Liver (tissue), 9 donors: ENCODE measurements around the gene STMP1. TPM values are rescaled to one million over a fixed set of nuclear protein-coding genes. Genes with fewer than 3 reads are reported as not detected.

Experiments
- DNase-seq: peaks from one replicate; pipeline ENCODE4 v3.0.0-alpha.2; 2017; ENCODE audit warnings: low spot score
- H3K27ac ChIP-seq, 2 donors: one replicate each; pipeline ENCODE4 v1.7.0; 2013; ENCODE audit warnings: inconsistent platforms in 2 of 2, low read length in 2 of 2, control low read depth in 1 of 2, low read depth in 1 of 2, mild to moderate bottlenecking in 1 of 2
- H3K27me3 ChIP-seq, 4 donors: one replicate each; pipeline versions ENCODE4 v1.6.1 to v1.7.0; 2013; ENCODE audit warnings: low read length in 3 of 4, inconsistent platforms in 1 of 4, mild to moderate bottlenecking in 1 of 4, moderate library complexity in 1 of 4; ENCODE audit not compliant: control insufficient read depth in 4 of 4, insufficient read depth in 4 of 4
- H3K36me3 ChIP-seq, 4 donors: one replicate each; pipeline versions ENCODE4 v1.6.1 to v1.7.0; 2013; ENCODE audit warnings: low read length in 3 of 4, mild to moderate bottlenecking in 3 of 4, low read depth in 1 of 4, moderate library complexity in 1 of 4; ENCODE audit not compliant: control insufficient read depth in 4 of 4, insufficient read depth in 3 of 4
- H3K4me1 ChIP-seq, 4 donors: one replicate each; pipeline versions ENCODE4 v1.6.1 to v1.7.0; 2013; ENCODE audit warnings: low read length in 3 of 4, mild to moderate bottlenecking in 3 of 4, moderate library complexity in 1 of 4; ENCODE audit not compliant: control insufficient read depth in 4 of 4, insufficient read depth in 4 of 4
- H3K4me3 ChIP-seq, 3 donors: one replicate each; pipeline versions ENCODE4 v1.6.1 to v1.7.0; 2013; ENCODE audit warnings: low read length in 3 of 3, control low read depth in 1 of 3, low read depth in 1 of 3, mild to moderate bottlenecking in 1 of 3
- H3K9ac ChIP-seq, 2 donors: one replicate each; pipeline ENCODE4 v1.7.0; 2013; ENCODE audit warnings: low read length in 2 of 2, mild to moderate bottlenecking in 2 of 2, moderate library complexity in 2 of 2, control low read depth in 1 of 2, low read depth in 1 of 2
- H3K9me3 ChIP-seq, 4 donors: one replicate each; pipeline versions ENCODE4 v1.6.1 to v1.7.0; 2013; ENCODE audit warnings: low read length in 3 of 4; ENCODE audit not compliant: control insufficient read depth in 4 of 4
- EGR1 ChIP-seq, 2 donors: IDR thresholded peaks; 2 replicates each; pipeline ENCODE4 v1.6.1; 2016 to 2018; ENCODE audit warnings: antibody characterized with exemption in 2 of 2, low read depth in 2 of 2
- FOXA1 ChIP-seq: IDR thresholded peaks from 2 replicates; pipeline ENCODE4 v1.6.1; 2016; ENCODE audit warnings: antibody characterized with exemption
- FOXA2 ChIP-seq: IDR thresholded peaks from 2 replicates; pipeline ENCODE4 v1.6.1; 2016; ENCODE audit warnings: antibody characterized with exemption
- HNF4G ChIP-seq: IDR thresholded peaks from 2 replicates; pipeline ENCODE4 v1.6.1; 2016; ENCODE audit warnings: antibody characterized with exemption
- JUND ChIP-seq, 2 donors: IDR thresholded peaks; 2 replicates each; pipeline ENCODE4 v1.6.1; 2016; ENCODE audit warnings: antibody characterized with exemption in 2 of 2
- NR2F2 ChIP-seq: IDR thresholded peaks from 2 replicates; pipeline ENCODE4 v1.6.1; 2016; ENCODE audit warnings: antibody characterized with exemption
- SP1 ChIP-seq: IDR thresholded peaks from 2 replicates; pipeline ENCODE4 v1.6.1; 2018; ENCODE audit warnings: antibody characterized with exemption, mild to moderate bottlenecking
- YY1 ChIP-seq: IDR thresholded peaks from 2 replicates; pipeline ENCODE4 v1.6.1; 2016; ENCODE audit warnings: antibody characterized with exemption, mild to moderate bottlenecking
- WGBS: extraction: QIAGEN DNeasy Blood & Tissue Kit; methylation state at CpG from one replicate; pipeline ENCODE4 v1.1.7; 2013; 5-methylcytosine and 5-hydroxymethylcytosine counted together
- polyA plus RNA-seq, 2 donors: library from polyadenylated mRNA; stranded (reverse) in 1 of 2; unstranded in 1 of 2; fragments of 200-250 nt in 1 of 2; fragments of >200 nt in 1 of 2; fragmentation: Nextera tagmentation in 1 of 2; extraction: Ambion mirVana in 1 of 2; gene quantifications; one replicate each; pipeline versions ENCODE4 v1.2.1 to v1.2.3, GENCODE V29; 2013 to 2015
- total RNA-seq, 2 donors: library from RNA; depleted of rRNA; stranded (reverse); fragments of >200 nt; gene quantifications; one replicate each; pipeline ENCODE4 v1.2.3, GENCODE V29; 2014
- TF ChIP-seq, protein P1 (sequence below): IDR thresholded peaks from 2 replicates; pipeline ENCODE4 v1.6.1; 2016; ENCODE audit warnings: antibody characterized with exemption
- TF ChIP-seq, protein P2 (sequence below): IDR thresholded peaks from 2 replicates; pipeline ENCODE4 v1.6.1; 2016; ENCODE audit warnings: antibody characterized with exemption, mild to moderate bottlenecking
- TF ChIP-seq, protein P3 (sequence below): IDR thresholded peaks from 2 replicates; pipeline ENCODE4 v1.6.1; 2016; ENCODE audit warnings: antibody characterized with exemption
- TF ChIP-seq, protein P4 (sequence below): IDR thresholded peaks from 2 replicates; pipeline ENCODE4 v1.6.1; 2016; ENCODE audit warnings: antibody characterized with exemption
- donor health status: healthy.
- donor health status: healthy.
- donor health status: healthy.
- donor health status: healthy.
- donor health status: healthy.

STMP1 gene
- total and polyA plus RNA-seq, 4 donors, result 6.8 to 30.7 (median 13.8) TPM

DNA sequence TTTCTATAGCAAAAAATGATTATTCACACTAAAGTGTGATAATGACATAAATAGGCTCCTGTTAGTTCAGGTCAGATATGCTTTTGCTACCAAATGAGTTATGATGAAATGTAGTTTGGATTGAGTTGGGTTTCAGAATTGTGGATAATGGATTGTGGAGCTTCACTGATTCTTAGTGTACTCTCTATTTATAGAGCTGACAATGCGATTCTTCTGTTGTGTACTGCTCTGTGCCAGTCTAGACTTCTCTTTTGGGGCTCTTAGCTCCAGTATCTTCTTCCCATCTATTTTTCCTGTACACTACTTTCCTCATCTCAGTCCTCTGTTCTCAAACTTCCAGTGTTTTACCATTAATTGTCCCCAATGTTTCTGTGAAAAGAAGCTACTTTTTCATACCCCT, 7.5 kb downstream of the STMP1 start:
- no peak overlapping the region for H3K9ac ChIP-seq
- no peaks in the 10 kb centered on the region for H3K9me3 ChIP-seq
- no peaks in the 10 kb centered on the region for H3K27me3 ChIP-seq
- TF ChIP-seq JUND (IDR thresholded peaks at IDR 0.05), result no peak
- TF ChIP-seq FOXA2, result no peak
- TF ChIP-seq, protein P1, sequence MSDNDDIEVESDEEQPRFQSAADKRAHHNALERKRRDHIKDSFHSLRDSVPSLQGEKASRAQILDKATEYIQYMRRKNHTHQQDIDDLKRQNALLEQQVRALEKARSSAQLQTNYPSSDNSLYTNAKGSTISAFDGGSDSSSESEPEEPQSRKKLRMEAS, result no peak
- TF ChIP-seq NR2F2, result no peak
- TF ChIP-seq, protein P2, sequence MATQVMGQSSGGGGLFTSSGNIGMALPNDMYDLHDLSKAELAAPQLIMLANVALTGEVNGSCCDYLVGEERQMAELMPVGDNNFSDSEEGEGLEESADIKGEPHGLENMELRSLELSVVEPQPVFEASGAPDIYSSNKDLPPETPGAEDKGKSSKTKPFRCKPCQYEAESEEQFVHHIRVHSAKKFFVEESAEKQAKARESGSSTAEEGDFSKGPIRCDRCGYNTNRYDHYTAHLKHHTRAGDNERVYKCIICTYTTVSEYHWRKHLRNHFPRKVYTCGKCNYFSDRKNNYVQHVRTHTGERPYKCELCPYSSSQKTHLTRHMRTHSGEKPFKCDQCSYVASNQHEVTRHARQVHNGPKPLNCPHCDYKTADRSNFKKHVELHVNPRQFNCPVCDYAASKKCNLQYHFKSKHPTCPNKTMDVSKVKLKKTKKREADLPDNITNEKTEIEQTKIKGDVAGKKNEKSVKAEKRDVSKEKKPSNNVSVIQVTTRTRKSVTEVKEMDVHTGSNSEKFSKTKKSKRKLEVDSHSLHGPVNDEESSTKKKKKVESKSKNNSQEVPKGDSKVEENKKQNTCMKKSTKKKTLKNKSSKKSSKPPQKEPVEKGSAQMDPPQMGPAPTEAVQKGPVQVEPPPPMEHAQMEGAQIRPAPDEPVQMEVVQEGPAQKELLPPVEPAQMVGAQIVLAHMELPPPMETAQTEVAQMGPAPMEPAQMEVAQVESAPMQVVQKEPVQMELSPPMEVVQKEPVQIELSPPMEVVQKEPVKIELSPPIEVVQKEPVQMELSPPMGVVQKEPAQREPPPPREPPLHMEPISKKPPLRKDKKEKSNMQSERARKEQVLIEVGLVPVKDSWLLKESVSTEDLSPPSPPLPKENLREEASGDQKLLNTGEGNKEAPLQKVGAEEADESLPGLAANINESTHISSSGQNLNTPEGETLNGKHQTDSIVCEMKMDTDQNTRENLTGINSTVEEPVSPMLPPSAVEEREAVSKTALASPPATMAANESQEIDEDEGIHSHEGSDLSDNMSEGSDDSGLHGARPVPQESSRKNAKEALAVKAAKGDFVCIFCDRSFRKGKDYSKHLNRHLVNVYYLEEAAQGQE, result no peak
- TF ChIP-seq YY1, result no peak
- TF ChIP-seq EGR1 (IDR thresholded peaks at IDR 0.05; ENCODE audit: low read depth in 2 of 2), result no peak
- TF ChIP-seq, protein P3, sequence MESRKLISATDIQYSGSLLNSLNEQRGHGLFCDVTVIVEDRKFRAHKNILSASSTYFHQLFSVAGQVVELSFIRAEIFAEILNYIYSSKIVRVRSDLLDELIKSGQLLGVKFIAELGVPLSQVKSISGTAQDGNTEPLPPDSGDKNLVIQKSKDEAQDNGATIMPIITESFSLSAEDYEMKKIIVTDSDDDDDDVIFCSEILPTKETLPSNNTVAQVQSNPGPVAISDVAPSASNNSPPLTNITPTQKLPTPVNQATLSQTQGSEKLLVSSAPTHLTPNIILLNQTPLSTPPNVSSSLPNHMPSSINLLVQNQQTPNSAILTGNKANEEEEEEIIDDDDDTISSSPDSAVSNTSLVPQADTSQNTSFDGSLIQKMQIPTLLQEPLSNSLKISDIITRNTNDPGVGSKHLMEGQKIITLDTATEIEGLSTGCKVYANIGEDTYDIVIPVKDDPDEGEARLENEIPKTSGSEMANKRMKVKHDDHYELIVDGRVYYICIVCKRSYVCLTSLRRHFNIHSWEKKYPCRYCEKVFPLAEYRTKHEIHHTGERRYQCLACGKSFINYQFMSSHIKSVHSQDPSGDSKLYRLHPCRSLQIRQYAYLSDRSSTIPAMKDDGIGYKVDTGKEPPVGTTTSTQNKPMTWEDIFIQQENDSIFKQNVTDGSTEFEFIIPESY, result no peak
- TF ChIP-seq SP1, result no peak
- TF ChIP-seq HNF4G, result no peak
- TF ChIP-seq, protein P4, sequence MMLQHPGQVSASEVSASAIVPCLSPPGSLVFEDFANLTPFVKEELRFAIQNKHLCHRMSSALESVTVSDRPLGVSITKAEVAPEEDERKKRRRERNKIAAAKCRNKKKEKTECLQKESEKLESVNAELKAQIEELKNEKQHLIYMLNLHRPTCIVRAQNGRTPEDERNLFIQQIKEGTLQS, result no peak
- DNase-seq, result no peak
- no peak overlapping the region for H3K27ac ChIP-seq
- H3K36me3 ChIP-seq, result peaks cover 0 to 3% (median 0%) of the 10 kb centered on the region in 4 donors
- H3K4me1 ChIP-seq, result peaks cover 0 to 1% (median 0%) of the 10 kb centered on the region in 4 donors
- no peak overlapping the region for H3K4me3 ChIP-seq
- WGBS, result 90% methylated on average over 1 of the region's 1 CpG

DNA sequence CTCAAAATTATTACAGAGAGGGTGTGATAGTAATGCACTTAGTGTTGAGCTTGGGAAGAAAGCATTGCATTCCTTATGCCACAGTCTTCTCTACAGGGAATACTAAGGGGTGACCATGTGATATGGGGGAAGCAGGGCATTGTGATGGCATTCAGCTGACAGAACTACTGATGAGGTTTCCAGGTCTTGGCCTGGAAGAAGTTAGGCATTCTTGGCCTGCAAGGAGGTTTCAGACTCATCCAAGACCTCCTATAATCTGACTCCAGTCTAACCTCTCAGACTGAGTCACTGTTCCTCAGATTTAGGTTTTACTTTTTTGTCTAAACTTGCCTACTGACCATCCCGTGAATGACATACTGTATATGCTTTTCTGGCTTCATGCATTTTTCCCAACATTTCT, 7.9 kb downstream of the STMP1 start:
- Histone ChIP-seq H3K27ac (no peak overlapping the region), H3K9ac (no peak overlapping the region), H3K9me3 (no peaks in the 10 kb centered on the region), H3K36me3 (peaks cover 0 to 3% (median 0%) of the 10 kb centered on the region in 4 donors), H3K4me3 (no peak overlapping the region), H3K4me1 (peaks cover 0 to 1% (median 0%) of the 10 kb centered on the region in 4 donors), H3K27me3 (no peaks in the 10 kb centered on the region)
- 79% methylated on average over 1 of the region's 1 CpG for WGBS
- DNase-seq, result no peak
- no peak for TF ChIP-seq FOXA1
- no peak for TF ChIP-seq YY1
